HCEC 1CT (cell line): ENCODE results near the gene UGT1A6.
"Not testable (repeated sequence)": the region's sequence is repeated elsewhere in the genome, so short reads cannot be mapped to it uniquely, and the experiment has no call there.

ENCODE experiments used
- DNase-seq: peaks from one replicate; pipeline ENCODE4 v3.0.0-alpha.2; 2017

Gene UGT1A6

DNA sequence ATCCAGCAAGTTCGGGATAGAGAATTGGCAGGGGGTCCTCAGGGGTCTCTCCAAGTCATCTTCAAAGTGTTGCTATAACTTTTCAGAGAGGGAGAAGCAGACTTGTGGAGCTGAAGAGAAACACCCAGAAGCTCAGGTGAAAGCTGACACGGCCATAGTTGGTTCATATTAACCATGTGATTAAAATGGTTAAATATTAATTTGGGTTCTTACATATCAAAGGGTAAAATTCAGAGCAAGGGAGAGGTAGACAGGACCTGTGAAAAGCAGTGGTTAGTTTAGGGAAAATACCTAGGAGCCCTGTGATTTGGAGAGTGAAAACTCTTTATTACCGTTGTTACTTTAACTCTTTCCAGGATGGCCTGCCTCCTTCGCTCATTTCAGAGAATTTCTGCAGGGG is at the start of gene UGT1A6:
Gene UGT1A6 (plus strand): TSS at position 243 of the 400 bp plus-strand sequence. CDS start 115 bp downstream, at position 358.
- DNase-seq = no peak

DNA sequence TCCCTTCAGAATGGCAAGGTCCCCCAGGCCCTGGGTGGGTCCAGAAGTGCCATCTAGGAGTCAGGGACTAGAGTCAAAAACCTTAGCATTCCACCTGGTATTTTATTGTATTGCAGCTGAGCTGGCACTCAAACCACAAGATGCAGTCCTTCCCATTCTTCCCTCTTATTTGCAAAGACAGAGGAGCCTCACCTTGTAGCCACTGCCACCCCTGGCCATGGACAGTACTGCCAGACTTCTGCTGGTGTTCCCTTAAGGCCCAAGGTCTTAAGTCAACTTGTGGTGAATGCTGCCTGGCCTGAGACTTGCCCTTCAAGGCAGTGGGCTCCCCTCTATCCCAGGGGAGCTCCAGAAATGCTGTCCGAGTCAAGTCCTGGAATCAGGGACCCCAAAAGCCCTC is 49.6 kb upstream of the UGT1A6 start:
- no peak for DNase-seq

DNA sequence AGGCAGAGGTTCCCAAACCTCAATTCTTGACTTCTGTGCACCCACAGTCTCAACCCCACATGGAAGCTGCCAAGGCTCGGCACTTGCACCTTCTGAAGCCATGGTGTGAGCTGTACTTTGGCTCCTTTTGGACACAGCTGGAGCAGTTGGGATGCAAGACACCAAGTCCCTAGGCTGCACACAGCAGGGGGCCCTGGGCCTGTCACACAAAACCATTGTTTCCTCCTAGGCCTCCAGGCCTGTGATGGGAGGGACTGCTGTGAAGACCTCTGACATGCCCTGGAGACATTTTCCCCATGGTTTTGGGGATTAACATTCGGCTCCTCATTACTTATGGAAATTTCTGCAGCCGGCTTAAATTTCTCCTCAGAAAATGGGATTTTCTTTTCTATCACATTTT is 46.7 kb upstream of the UGT1A6 start:
- DNase-seq = not testable (repeated sequence)

DNA sequence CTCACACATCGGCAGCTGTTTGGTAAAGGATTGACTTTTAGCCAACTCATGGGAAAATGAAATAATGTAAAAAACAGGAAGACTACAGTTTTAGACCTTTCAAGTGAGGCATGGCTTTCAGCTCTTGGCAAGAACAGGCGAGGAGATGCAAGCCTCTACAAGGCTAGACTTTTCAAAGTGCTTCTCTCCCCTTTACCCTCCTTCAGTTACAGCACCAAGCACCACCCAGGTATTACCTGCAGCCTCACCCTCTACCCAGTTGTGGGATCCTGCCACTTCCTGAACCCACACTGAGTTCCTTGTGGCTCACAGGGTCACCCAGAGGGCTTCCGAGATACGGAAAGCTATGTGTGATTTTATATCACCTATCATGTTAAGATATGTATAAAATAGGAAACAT is 41.7 kb upstream of the UGT1A6 start:
- no peak for DNase-seq

DNA sequence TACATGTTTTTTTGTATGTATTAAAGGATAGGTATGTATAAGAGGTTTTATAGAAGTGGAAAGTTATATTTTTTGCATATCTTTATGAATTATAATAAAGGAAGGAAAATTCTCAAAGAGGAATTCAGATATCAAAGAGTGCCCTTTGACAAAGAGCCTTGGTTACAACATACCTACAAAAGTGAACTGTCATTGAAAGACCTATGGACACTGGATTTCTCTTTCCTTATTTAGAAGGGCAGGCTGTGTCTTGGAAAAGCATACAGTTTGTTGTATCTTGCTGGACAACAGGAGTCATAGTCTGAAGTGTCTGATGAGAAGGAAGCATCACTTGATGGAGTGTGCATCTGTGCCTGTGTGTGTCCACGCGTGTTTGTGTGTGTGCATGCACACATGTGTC is 41.3 kb upstream of the UGT1A6 start:
- DNase-seq = no peak

DNA sequence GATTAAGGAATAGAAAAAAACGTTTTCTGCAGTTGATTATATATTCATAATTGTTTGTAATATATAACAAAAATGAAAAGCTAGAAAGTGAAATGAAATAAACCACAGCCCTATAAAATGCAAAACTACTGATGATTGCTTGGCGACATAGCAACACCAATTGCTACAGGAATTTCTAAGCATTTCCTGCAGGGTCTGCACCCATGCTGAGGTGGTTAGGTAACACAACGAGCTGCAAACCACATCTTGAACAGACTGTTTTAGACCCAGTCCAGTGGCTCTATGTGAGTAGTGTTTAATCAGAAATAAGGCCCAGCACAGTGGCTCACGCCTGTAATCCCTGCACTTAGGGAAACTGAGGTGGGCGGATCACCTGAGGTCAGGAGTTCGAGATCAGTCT is 38.2 kb upstream of the UGT1A6 start:
- no peak for DNase-seq

DNA sequence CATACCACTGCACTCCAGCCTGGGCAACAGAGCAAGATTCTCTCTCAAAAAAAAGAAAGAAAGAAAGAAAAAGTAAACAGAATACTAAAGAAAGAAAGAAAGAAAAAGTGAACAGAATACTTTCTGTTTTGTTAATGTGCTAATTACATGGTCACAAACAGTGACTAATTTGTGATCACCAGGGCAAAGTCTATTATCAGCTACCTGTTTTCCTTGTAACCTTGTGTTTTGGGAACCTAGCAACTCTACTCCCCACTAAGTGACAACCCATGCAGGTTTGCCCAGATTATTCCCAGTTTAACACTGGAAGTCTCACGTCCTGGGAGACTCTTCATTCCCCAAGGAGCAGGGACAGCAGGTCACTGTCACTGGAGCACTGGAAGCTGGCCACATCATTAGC is 37.6 kb upstream of the UGT1A6 start:
- DNase-seq = no peak

DNA sequence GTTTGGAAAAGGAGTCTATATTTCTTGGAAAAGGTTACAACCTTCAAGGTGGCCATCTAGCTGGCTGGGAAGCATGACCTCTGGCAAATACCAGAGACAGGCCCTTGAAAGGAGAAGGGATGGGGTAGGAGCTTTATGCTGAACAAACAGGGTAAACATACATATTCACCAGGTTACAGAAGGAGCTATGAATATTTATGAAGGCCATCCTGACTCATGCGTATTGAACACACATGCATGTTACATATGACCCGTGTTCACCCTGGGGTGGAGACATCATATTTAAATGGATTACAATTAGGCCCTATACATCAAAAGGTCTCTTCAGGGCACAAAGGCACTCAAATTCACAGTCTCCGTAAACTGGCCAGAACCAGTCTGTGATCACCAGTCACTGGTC is 36.7 kb upstream of the UGT1A6 start:
- not testable (repeated sequence) for DNase-seq

DNA sequence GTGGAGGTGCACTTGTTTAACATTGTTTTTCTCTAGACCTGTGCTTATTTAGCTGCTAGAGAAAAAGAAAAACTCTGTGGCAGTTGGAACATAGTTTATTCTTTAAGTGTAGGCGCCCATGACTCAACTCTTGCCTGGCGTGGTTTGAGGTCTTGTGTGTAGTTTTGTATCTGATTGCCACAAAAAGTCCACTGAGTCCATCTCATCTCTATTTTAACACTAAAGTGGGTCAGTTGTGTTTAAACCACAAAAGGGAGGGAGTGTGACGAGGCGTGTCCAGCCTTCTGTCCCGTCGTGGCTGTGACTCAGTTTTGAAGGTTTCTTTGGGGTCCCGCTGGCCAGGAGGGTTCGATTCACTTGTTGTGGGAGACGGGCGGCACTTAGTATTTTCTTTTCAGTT is 36.2 kb upstream of the UGT1A6 start:
- no peak for DNase-seq

DNA sequence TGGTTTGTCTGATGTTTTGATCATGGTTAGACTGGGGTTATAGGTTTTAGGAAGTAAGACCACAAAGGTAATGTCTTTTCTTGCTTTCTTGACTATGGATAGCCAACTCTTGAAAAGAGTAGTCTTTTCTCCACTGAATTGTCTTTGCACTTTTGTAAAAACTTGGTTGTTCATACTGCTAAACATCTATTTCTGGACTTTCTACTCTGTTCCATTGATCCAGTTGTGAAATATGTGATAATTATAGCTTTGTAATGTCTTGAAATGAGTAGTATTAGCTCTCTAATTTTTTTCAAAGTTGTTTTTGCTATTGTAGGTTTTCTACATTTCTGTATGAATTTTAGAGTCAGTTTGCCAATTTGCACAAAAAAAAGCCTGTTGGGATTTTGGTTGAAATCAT is 34.1 kb upstream of the UGT1A6 start:
- no peak for DNase-seq

DNA sequence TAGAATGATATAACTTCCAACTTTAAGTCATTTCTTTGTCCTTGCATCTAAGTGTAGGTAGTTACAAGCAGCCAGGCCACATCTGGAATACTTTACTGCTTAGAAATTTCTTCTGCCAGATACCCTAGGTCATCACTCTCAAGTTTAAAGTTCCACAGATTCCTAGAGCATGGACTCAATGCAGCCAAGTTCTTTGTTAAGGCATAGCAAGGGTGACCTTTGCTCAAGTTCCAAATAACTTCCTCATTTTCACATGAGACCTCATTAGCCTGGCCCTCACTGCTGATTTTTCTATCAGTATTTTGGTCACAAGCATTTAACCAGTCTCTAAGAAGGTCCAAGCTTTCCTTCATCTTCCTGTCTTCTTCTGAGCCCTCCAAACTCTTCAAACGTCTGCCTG is 28.8 kb upstream of the UGT1A6 start:
- no peak for DNase-seq

DNA sequence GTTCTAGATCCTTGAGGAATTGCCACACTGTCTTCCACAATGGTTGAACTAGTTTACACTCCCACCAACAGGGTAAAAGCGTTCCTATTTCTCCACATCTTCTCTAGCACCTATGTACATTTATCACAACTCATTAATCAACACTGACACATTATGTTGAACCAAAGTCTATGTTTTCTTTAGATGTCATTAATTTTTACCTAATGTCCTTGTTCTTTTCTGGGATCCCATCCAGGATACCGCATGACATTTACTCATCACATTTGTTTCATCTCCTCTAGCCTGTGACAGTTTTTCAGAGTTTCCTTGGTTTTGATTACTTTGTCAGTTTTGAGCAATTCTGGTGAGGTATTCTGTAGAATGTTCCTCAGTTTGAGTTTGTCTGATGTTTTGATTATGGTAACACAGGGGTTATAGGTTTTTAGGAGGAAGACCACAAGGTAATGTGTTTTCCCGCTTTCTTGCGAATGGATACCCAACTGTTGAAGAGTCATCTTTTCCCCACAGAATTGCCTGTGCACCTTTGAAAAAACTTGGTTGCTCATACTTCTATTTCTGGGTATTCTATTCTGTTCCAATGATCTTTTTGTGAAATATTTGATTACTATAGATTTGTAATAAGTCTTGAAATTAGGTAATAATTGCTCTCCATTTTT is 24.0 kb upstream of the UGT1A6 start:
- DNase-seq = no peak

DNA sequence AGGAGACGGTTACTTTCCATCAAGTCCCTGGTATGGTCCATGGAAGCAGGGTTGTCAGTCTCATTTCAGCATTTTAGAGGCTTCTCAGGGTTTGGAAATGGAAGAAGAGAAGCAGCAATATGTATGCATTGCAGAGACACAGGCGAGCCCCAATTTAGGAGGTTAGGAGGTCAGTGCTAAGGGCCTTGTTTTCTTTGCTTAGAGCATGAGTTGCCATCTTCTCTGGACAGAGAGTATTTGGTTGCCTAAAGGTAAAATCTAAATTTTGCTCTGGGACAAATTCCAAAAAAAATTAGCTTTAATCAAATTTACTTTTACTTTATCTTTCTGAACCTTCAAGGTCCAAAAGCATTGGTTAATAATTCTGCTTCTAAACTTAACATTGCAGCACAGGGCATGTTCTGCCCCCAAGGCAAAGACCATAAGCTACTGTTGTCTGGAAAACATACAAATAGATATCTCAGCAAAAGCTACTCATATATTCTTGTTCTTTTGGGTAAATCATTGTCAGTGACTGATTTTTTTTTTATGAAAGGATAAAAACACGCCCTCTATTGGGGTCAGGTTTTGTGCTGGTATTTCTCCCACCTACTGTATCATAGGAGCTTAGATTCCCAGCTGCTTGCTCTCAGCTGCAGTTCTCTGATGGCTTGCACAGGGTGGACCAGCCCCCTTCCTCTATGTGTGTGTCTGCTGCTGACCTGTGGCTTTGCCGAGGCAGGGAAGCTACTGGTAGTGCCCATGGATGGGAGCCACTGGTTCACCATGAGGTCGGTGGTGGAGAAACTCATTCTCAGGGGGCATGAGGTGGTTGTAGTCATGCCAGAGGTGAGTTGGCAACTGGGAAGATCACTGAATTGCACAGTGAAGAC is 21.2 kb upstream of the UGT1A6 start, which contains the start of gene UGT1A9:
Gene UGT1A9 (plus strand): TSS at position 609 of the 872 bp plus-strand sequence. CDS start 37 bp downstream, at position 646.
- DNase-seq = no peak

DNA sequence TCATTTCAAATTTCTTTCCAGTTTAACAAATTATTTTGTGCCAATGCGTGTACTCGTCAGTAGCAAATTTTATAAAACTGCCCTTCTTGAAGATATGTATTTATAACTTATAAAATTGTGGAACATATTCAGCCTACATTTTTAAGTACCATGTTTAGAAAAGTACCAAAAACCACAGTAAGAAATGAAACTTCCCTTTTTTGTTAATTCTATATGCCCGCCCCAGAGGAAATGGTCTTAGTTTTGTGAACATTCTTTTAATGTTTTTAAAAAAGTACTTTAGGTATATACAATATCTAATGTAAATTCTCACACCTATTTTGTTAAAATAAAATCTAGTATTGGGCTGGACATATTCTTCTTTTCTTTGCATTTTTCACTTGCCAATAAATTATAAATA is 19.8 kb upstream of the UGT1A6 start:
- DNase-seq = no peak

DNA sequence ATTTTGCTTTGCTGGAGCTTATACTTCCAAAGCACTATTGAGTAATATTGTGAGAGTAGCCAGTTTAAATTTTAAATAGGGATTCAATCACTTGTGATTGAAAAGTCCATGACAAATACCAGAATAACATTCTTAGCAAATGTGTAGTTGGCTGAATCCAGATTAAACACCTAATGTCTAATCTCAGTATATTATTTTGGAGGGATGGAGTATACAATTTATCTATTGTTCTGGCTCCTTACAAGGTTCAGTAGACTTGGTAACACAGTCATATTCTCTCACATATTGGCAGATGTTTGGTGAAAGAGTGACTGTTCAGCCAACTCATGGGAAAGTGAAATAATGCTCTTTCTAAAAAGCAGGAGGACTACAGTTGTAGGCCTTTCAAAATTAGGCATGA is 18.8 kb upstream of the UGT1A6 start:
- DNase-seq = no peak

DNA sequence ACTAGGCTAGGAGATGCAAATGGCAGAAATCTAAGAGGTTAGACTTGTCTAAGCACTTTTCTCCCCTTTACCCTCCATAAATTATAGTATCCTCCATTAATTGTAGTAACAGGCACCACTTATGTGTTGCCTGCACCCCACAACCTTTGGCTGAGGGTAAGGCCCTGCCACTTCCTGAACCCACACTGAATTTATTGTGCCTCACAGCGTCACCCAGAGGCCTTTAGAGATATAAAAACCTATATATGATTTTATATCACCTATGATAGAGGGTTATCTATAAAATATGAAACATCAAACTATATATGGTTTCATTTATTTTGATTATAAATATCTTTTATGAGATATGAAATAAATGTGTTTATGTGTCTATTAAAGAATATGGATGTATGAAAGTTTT is 18.4 kb upstream of the UGT1A6 start:
- no peak for DNase-seq

DNA sequence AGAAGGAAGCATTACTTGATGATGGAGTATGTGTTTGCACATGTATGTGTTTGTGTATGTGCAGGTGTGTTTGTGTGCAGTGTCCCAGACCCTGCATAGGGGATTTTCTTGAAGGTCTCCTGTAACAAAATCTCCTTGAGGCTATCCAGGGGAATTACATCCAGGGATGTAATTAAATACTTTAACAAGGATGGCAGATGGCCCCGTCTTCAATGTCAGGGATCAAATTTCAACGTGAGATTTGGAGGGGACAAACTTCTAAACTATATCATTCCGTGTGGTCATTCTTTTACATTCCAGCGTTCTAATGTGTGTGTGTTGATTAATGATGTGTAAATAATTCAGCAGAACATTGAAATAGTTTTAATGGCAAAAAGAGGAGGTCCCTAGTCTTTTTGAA is 17.7 kb upstream of the UGT1A6 start:
- no peak for DNase-seq

DNA sequence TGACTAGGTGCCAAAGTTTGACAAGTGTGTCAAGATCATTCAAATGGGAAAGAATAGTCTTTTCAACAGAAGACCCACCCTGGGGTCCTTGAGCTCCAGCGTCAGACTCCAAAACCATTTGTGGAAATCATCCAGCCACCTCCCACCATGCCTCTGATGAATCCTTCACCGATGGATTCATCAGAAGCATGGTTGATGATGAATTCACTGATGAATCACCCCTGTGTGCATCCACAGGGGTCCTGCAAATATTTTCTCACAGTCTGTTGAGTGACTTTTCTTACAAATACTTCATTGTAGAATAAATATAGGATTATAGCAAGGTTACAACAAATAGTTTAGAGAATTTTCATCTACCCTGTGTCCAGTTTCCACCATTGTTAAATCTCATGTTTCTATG is 16.6 kb upstream of the UGT1A6 start:
- DNase-seq = no peak

DNA sequence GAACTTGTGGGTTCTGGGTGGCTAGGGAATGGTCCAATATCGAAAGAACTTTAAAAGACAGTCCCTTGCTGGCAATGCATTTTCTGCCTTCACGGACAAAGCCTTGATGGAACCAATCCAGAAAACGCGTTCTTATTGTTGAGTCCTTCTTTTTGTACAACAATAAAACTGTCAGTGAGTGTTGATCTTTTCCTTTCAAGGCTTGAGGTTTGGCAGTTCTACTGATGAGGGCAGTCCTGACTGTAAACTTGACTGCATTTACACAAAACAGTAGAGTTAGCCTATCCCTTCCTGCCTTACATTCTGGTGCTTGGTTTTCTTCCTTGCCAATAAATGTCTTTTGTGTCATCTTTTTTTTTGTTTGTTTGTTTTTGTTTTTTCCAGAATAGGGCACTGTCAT is 13.5 kb upstream of the UGT1A6 start:
- DNase-seq = no peak

DNA sequence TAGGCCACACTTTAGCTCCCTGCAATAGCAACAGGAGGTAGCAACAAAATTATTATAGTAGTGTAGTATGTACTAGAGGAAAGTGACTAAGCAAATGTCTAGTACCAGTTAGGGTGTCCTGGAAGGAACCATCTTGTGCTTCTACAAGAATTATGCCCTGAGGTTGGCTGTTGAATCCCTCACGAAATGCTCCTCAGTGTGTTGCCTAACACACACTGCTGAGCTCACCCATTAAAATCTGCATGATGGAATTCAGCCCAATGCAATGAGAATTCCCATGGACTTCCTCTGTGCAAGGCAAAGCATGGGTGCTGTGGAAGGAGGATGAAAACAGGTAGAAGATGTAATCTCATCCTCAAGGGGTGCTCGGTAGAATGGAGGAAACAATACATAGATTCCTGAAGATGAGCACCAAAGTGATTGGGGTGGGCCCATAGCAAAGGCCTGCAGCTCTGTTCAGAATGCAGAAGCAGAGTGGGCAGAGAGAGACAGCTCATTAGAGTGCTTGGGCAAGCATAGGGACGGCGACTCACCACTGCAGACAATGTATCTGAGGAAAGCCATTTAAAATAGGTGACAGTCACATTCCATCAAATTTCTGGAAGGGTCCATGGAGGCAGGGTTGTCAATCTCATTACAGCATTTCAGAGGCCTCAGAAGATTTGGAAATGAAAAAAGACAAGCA is 12.2 kb upstream of the UGT1A6 start:
- no peak for DNase-seq

DNA sequence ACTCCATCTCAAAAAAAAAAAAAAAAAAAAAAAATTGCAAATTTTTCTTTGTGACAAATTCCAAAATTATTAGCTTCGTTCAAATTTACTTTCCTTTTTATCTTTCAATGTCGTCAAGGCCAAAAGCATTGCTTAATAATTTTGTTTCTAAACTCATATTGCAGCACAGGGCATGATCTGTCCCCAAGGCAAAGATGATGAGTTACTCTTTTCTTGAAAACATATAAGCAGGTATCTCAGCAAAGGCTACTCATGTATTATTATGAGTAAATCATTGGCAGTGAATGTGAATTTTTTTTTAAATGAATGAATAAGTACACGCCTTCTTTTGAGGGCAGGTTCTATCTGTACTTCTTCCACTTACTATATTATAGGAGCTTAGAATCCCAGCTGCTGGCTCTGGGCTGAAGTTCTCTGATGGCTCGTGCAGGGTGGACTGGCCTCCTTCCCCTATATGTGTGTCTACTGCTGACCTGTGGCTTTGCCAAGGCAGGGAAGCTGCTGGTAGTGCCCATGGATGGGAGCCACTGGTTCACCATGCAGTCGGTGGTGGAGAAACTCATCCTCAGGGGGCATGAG is 11.1 kb upstream of the UGT1A6 start, which contains the start of gene UGT1A7:
Gene UGT1A7 (plus strand): TSS at position 381 of the 579 bp plus-strand sequence. CDS start 37 bp downstream, at position 418.
- no peak for DNase-seq

DNA sequence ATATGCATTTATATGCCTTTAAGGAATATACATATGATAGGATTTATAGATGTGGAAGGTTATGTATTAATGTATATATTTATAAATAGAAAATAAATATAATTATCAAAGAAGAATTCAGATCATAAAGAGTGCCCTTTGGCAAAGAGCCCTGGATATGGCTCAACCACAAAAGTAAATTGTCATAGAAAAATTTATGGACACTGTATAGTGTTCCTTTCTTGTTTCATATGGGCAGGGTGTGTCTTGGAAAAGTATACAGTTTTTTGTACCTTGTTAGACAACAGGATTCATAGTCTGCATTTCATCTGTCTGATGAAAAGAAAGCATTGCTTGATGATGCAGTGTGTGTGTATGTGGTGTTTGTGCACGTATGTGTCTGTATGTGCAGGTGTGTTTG is 8.1 kb upstream of the UGT1A6 start:
- no peak for DNase-seq

DNA sequence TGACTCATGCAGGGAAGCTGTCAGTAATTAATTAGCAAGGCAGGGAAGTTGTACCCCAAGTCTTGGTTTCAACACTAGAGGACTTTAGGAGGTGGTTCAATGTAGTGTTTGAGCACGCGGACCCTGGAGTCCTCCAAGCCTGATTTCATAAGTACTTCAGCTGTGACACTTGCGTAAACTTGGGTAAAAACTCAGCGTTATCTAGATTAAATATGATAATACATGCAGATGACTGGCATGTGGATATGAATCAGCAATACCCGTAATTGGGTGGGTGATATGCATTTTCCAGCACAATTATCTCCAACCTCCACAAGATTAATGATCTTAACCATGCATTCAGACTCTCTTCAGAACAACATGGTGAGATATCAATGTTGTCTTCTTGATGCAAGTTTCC is 5.8 kb upstream of the UGT1A6 start:
- DNase-seq = no peak
